Brain microvascular endothelial cell (primary cell): ENCODE data around the gene ARR3.
A peak's percentile ranks its signal among the peaks of the same experiment; 100 is the strongest.
"Not testable (repeated sequence)": the region's sequence is repeated elsewhere in the genome, so short reads cannot be mapped to it uniquely, and the experiment has no call there.

Experiments
- DNase-seq: peaks from one replicate; pipeline ENCODE4 v3.0.0-alpha.2; 2020
- H3K27ac ChIP-seq: fragments of 250-450 bp; sonication (Bioruptor Pico); 2 replicates; pipeline ENCODE4 v1.5.1; 2020; ENCODE audit warnings: mild to moderate bottlenecking, moderate library complexity
- H3K27me3 ChIP-seq: fragments of 250-450 bp; sonication (Bioruptor Pico); replicated peaks from 2 replicates; pipeline ENCODE4 v1.5.1; 2020; ENCODE audit warnings: mild to moderate bottlenecking
- H3K36me3 ChIP-seq: fragments of 250-450 bp; sonication (Bioruptor Pico); replicated peaks from 2 replicates; pipeline ENCODE4 v1.5.1; 2020; ENCODE audit warnings: mild to moderate bottlenecking
- H3K4me3 ChIP-seq: 2 replicates; pipeline ENCODE4 v1.5.1; 2011; ENCODE audit warnings: low read depth, mild to moderate bottlenecking, control low read depth, low read length, moderate library complexity
- in situ Hi-C: cut with HindIII; loops from 2 replicates; pipeline ENCODE4 v1.10.0; 2017; ENCODE audit warnings: low sequenced_read_pairs, low pct_ligation_motif_present
- TF ChIP-seq, protein P1 (sequence below): IDR thresholded peaks from 2 replicates; pipeline ENCODE4 v1.5.1; 2011; ENCODE audit warnings: low read depth, mild to moderate bottlenecking, moderate library complexity, low read length, control low read depth, inconsistent platforms; ENCODE audit errors: missing control alignments

The ARR3 gene

DNA sequence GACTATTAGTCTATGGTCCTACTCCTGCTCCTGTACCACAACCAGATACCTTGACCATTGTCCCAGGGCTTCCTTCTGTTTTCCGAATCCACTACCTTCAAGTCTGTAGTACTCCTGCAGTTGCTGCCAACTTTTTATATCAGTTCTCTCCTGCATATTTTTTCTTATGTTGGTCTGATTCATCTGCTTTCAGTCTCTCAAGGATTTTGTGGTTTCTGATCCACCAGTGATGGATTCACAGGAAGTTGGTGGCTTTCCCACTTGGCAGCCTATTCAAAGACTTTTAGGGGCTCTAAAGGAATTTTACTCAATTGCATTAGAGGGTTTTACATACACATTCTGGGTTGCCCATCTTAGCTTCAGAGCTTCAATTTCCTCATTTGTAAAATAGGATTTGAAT lies 45.4 kb downstream of the ARR3 start:
- no peak overlapping the region for H3K4me3 ChIP-seq
- peak; percentile 24 for DNase-seq
- H3K27me3 ChIP-seq = no peaks in the 10 kb centered on the region
- H3K27ac ChIP-seq = no peak overlapping the region
- in situ Hi-C loops = no loop called here
- H3K36me3 ChIP-seq = no peaks in the 10 kb centered on the region
- TF ChIP-seq, protein P1, sequence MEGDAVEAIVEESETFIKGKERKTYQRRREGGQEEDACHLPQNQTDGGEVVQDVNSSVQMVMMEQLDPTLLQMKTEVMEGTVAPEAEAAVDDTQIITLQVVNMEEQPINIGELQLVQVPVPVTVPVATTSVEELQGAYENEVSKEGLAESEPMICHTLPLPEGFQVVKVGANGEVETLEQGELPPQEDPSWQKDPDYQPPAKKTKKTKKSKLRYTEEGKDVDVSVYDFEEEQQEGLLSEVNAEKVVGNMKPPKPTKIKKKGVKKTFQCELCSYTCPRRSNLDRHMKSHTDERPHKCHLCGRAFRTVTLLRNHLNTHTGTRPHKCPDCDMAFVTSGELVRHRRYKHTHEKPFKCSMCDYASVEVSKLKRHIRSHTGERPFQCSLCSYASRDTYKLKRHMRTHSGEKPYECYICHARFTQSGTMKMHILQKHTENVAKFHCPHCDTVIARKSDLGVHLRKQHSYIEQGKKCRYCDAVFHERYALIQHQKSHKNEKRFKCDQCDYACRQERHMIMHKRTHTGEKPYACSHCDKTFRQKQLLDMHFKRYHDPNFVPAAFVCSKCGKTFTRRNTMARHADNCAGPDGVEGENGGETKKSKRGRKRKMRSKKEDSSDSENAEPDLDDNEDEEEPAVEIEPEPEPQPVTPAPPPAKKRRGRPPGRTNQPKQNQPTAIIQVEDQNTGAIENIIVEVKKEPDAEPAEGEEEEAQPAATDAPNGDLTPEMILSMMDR = no peak

DNA sequence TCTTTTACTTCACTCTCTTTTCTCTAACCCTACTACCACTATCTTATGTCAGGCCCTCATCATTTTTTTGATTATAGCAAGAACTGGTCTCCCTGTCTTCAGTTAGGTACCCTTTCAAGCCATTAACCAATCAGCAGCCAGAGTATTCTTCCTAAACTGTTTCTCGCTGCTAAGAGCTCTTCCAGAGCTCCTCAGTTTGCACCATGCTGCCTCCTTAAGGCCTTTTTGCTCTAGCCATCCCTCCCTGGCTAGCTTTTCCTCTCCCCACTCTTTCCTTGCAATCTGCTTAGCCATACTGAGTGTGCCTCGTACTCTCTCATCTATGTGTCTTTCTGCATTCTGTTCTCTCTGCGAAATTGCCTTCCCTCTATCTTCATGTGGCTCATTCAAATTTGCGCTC lies 54.6 kb downstream of the ARR3 start:
- Histone ChIP-seq H3K27ac (no peak overlapping the region), H3K36me3 (no peaks in the 10 kb centered on the region), H3K27me3 (no peaks in the 10 kb centered on the region), H3K4me3 (no peak overlapping the region)
- DNase-seq = no peak
- in situ Hi-C loops = no loop called here
- TF ChIP-seq, protein P1 = no peak

DNA sequence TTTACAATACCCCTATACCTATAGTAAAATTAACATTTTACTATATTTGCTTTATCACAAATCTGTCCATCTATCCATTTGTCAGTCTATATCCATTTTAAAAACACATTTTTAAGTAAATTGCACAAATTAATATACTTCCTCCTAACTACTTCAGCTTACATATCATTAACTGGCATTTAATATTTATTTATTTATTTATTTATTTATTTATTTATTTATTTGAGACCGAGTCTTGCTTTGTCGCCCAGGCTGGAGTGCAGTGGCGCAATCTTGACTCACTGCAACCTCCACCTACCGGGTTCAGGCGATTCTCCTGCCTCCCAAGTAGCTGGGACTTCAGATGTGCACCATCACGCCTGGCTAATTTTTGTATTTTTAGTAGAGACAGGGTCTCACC lies 55.5 kb downstream of the ARR3 start:
- in situ Hi-C loops, H3K36me3 ChIP-seq, H3K27ac ChIP-seq, H3K4me3 ChIP-seq, H3K27me3 ChIP-seq, DNase-seq: not testable (repeated sequence)

DNA sequence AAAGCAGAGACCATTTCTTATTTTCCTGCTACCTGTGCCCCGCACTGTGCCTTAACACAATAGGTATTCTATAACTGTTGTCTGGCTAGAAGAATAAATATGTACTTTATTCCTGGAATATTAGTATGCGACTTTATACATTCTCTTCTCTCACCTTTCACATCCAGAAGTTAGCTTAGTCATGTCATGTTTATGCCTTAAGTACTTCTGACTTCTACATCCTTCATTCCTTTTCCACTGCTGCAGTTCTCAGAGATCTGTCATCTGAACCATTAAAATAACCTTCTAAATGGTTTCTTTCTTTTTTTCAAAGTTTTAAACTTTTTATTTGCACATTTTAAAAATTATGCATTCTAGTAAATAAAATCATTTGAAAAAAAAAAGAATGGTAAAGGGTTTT lies 56.2 kb downstream of the ARR3 start:
- in situ Hi-C loops = no loop called here
- H3K27me3 ChIP-seq = no peaks in the 10 kb centered on the region
- H3K4me3 ChIP-seq = no peak overlapping the region
- no peak for DNase-seq
- H3K27ac ChIP-seq = no peak overlapping the region
- TF ChIP-seq, protein P1 = no peak
- H3K36me3 ChIP-seq = no peaks in the 10 kb centered on the region

DNA sequence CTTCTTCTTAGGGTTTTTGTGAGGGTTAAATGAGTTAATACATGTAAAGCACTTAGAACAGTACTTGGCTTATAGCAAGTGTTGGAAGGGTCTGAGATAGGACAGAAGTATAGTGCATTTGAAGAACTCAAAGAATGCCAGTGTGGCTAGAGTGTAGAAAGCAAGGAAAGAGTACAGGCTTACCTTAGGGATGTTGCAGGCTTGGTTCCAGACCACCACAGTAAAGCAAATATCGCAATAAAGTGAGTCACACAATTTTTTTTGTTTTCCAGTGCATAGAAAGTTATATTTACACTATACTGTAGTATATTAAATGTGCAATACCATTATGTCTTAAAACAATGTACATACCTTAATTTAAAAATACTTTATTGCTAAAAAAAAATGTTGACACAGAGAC lies 63.0 kb downstream of the ARR3 start:
- no peak for DNase-seq
- Histone ChIP-seq H3K36me3 (no peaks in the 10 kb centered on the region), H3K27me3 (no peaks in the 10 kb centered on the region), H3K4me3 (no peak overlapping the region), H3K27ac (no peak overlapping the region)
- TF ChIP-seq, protein P1 = no peak
- in situ Hi-C loops = no loop called here
